Mesothelial cell of epicardium (in vitro differentiated cells): ENCODE measurements around the gene SCMH1. TPM values are rescaled to one million over a fixed set of nuclear protein-coding genes. Genes with fewer than 3 reads are reported as not detected.

Source experiments
- DNase-seq, 2 experiments: peaks; one replicate each; pipeline ENCODE4 v3.0.0; 2021; ENCODE audit warnings: low spot score in 2 of 2; ENCODE audit not compliant: unreplicated experiment in 2 of 2
- H3K27ac Mint-ChIP-seq: 2 replicates; pipeline ENCODE4 v1.8.0; 2021; ENCODE audit warnings: mixed read lengths
- H3K27me3 Mint-ChIP-seq: 2 replicates; pipeline ENCODE4 v1.8.0; 2021; ENCODE audit warnings: low read depth, mixed read lengths
- H3K36me3 Mint-ChIP-seq: 2 replicates; pipeline ENCODE4 v1.8.0; 2021; ENCODE audit warnings: mixed read lengths
- H3K4me1 Mint-ChIP-seq: 2 replicates; pipeline ENCODE4 v1.8.0; 2021; ENCODE audit warnings: mixed read lengths
- H3K4me3 Mint-ChIP-seq: 2 replicates; pipeline ENCODE4 v1.8.0; 2021; ENCODE audit warnings: mild to moderate bottlenecking, moderate library complexity, mixed read lengths
- H3K9me3 Mint-ChIP-seq: 2 replicates; pipeline ENCODE4 v1.8.0; 2021; ENCODE audit warnings: mixed read lengths
- CTCF ChIP-seq: fragments of 200-600 bp; sonication (generic); IDR thresholded peaks from one replicate; pipeline ENCODE4 v1.5.0; 2021; ENCODE audit warnings: antibody characterized with exemption; ENCODE audit not compliant: unreplicated experiment
- total RNA-seq: library from RNA; stranded (reverse); gene quantifications from 3 replicates; pipeline ENCODE4 v1.2.1, GENCODE V29; 2021

Gene SCMH1
- 51.5 to 59.1 TPM (median 58.8 TPM) in 3 replicates for total RNA-seq

DNA sequence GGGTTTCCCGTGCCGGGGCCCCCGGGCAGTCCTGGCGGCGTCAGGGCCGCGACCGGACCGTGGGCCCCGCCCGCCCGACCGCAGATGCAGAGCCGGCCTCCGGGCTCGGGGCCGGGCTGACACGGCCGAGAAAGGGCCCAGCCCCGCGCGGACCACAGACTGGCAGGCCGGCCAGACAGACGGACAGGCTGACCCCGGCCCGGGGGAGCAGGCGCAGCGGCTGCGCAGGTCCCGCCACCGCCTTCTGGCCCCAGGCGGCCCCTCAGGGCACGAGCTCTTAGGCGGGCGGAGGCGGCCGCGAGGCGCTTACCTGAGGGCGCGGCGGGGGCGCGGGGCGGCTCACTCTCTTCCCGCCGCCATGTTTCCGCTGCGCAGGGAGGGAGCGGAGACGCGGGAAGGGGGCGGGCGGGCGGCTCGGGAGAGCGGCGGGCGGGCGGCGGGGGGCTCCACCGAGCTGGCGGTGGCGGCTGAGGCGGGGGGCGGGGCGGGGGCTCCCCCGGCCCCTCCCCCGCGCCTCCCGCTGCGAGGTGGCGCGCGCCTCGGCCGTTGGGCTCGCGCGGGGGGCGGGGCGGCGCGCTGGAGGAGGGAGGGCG, at the start of gene SCMH1:
Gene SCMH1, minus strand, starts transcription at position 558 of the 593 bp plus-strand sequence. CDS start 56,173 bp downstream, outside the sequence.
- no peaks in the 10 kb centered on the region for H3K9me3 Mint-ChIP-seq

DNA sequence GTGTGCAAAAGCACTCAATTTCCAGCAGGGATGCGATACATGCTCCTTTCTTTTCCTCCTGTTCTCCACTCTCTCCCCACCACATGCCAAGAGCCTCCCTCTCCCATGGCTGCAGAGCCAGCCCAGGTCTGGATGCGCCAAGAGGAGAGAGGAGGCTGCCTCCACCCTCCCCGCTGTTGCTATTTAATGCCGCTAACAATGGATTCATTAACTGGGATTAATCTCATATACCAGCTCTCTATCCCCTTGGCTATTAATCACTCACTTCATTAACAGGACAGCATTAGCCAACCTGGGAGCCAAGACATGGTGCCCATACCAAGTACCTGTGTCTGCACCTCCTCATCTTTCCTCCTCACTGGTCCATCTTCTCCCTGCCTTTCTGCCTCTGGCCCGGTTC, 49.1 kb upstream of the SCMH1 start:
- Mint-ChIP-seq H3K36me3 (no peaks in the 10 kb centered on the region), H3K4me1 (peaks cover 6% of the 10 kb centered on the region), H3K27me3 (peaks cover 65% of the 10 kb centered on the region), H3K4me3 (no peak overlapping the region), H3K9me3 (no peaks in the 10 kb centered on the region), H3K27ac (no peak overlapping the region)
- no peak for DNase-seq
- TF ChIP-seq CTCF: no peak

More for the DNA sequence above, at the start of gene SCMH1:
- Mint-ChIP-seq H3K4me1 (peaks cover 58% of the 10 kb centered on the region), H3K36me3 (no peaks in the 10 kb centered on the region), H3K27me3 (no peaks in the 10 kb centered on the region), H3K27ac (peak within 1 kb of the TSS; percentile 95), H3K4me3 (peak within 1 kb of the TSS; percentile 81)
- TF ChIP-seq CTCF: no peak
- peak; percentile 55 to 63 for DNase-seq

DNA sequence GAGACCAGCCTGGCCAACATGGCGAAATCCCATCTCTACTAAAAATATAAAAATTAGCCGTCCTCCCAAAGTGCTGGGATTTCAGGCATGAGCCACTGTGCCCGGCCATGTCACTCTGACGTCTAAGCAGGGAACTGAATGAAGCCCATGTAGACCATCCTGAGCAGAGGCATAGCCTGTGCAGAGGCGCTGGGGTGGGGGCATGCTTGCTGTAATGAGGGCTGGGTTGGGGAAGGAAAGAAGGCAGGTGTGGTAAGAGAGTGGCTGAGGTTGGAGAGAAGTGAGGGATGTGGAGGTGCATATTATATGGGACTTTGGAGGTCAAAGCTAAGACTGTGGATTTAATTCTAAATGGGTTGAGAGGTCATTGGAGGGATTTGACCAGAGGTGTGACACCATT, 47.1 kb upstream of the SCMH1 start:
- Mint-ChIP-seq H3K4me3 (no peak overlapping the region), H3K9me3 (no peaks in the 10 kb centered on the region), H3K27me3 (peaks cover 65% of the 10 kb centered on the region), H3K4me1 (peaks cover 17% of the 10 kb centered on the region), H3K36me3 (no peaks in the 10 kb centered on the region), H3K27ac (no peak overlapping the region)
- no peak for DNase-seq
- TF ChIP-seq CTCF: no peak

DNA sequence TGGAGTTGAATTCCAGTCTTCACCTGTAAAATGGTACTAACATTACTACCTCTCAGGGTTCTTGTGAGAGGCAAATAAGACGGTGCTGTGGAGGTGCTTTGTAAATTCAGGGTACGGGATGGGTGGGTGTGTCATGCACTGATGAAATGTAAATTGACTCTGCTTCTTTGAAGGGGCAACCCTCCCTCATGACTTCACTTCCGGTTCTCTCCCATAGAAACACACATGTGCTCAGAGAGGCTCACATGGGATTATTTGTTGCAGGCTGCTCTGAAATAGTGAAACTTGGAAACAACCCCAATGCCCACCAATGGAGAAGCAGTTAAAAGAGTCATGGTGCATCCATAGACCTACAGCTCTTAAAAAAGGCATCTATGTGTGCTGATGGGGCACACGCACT, 44.9 kb upstream of the SCMH1 start:
- no peak for TF ChIP-seq CTCF
- H3K27me3 Mint-ChIP-seq: peaks cover 69% of the 10 kb centered on the region

DNA sequence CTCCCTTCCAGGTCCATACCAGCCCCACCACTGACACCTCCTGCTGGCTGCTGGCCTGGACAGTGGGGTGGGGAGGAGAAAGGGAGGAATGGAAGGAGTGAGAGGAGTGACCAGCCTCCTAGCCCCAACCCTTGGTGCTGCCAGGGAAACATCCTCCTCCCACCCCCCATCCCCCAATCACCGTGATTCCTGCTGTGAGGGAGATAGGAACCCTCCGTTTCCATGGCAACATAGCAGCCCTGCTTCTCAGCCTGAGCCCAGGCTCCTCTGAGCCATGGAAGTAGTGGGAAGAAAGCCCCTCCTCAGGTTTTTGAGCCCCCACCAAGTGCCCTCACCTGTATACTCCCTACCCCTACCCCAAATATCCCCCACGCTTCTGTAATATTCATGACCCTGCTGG, 44.4 kb upstream of the SCMH1 start:
- Mint-ChIP-seq H3K27ac (no peak overlapping the region), H3K27me3 (peaks cover 67% of the 10 kb centered on the region), H3K4me3 (no peak overlapping the region), H3K9me3 (no peaks in the 10 kb centered on the region), H3K4me1 (peaks cover 20% of the 10 kb centered on the region), H3K36me3 (no peaks in the 10 kb centered on the region)
- no peak for DNase-seq
- TF ChIP-seq CTCF: no peak

More for the DNA sequence above, 44.9 kb upstream of the SCMH1 start:
- DNase-seq: no peak
- no peaks in the 10 kb centered on the region for H3K9me3 Mint-ChIP-seq
- H3K36me3 Mint-ChIP-seq: no peaks in the 10 kb centered on the region
- H3K4me1 Mint-ChIP-seq: peaks cover 20% of the 10 kb centered on the region
- H3K27ac Mint-ChIP-seq: no peak overlapping the region
- no peak overlapping the region for H3K4me3 Mint-ChIP-seq
